ENCODE measurements around the gene NDUFAF2.

Gene NDUFAF2

DNA sequence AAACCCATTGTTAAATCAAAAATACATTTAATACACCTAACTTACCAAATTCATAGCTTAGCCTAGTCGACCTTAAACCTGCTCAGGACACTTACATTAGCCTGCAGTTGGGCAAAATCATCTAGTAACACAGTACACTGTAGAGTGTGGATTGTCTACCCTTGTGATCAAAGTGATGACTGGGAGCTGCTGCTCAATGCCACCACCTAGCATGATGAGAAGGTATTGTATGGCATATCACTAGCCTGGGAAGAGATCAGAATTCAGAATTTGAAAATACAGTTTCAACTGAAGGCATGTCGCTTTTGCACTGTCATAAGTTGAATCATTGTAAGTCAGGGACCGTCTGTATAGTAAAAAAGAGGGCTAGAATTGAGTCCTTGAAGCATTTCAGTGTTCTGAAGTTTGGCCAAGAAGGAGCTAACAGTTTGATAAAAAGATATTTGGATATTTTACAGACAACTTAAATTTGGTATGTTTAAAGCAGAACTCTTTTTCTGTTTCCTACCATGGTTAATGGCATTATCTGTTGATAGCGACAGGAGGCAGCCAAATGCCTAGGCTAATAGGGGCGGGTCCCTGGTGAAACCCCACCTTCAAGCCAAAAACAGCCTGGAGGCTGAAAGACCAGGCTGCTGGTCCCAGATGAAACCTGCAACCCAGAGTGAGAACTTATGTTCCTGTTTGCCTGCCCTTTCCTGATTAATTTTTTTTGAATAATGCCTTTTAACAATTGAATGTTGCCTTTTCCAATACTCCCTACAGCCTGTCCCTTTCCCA lies 194.3 kb downstream of the NDUFAF2 start (continued):
- TF ChIP-seq SETDB1 (IDR thresholded peaks at IDR 0.05; ENCODE audit: insufficient read length, low read length) (no peak), ZNF560 (tag by site-specific recombination; IDR thresholded peaks at IDR 0.05; ENCODE audit: borderline replicate concordance) (no peak), ZNF394 (tag by site-specific recombination; IDR thresholded peaks at IDR 0.05; ENCODE audit: borderline replicate concordance) (no peak), ZFHX2 (tag by site-specific recombination; conservative IDR thresholded peaks at IDR 0.05) (no peak), BCL11B (tag by site-specific recombination; IDR thresholded peaks at IDR 0.05; ENCODE audit: low read depth) (no peak), ZNF585B (tag by site-specific recombination; IDR thresholded peaks at IDR 0.05) (no peak), WT1 (tag by site-specific recombination; IDR thresholded peaks at IDR 0.05) (no peak)
- TF ChIP-seq, protein P1, sequence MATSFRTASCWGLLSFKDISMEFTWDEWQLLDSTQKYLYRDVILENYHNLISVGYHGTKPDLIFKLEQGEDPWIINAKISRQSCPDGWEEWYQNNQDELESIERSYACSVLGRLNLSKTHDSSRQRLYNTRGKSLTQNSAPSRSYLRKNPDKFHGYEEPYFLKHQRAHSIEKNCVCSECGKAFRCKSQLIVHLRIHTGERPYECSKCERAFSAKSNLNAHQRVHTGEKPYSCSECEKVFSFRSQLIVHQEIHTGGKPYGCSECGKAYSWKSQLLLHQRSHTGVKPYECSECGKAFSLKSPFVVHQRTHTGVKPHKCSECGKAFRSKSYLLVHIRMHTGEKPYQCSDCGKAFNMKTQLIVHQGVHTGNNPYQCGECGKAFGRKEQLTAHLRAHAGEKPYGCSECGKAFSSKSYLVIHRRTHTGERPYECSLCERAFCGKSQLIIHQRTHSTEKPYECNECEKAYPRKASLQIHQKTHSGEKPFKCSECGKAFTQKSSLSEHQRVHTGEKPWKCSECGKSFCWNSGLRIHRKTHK (tag by site-specific recombination; IDR thresholded peaks at IDR 0.05): no peak

DNA sequence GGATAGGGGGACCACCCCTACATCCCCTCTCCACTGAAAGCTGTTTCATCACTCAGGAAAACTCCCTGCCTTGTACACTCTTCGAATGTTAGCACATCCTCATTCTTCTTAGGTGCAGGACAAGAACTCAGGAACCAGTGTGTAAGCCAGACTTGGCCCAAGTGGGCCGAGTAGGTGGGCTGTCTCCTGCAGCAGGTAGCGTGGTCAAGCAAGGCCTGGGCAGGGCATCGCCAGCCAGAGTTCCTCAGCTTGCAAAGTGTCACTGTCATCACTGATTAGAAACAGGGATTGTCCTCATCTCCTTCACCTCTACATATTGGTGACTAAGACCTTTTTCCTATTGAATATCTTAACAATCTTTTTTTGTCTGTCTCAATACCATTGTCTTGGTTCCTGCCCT lies 194.9 kb downstream of the NDUFAF2 start:
- no peaks in the 10 kb centered on the region for H3K9me3 ChIP-seq (ENCODE audit: control insufficient read depth, insufficient read depth, low read depth, low read length)
- H3K36me3 ChIP-seq (ENCODE audit: control insufficient read depth in 2 of 2, insufficient read depth in 1 of 2, low read length in 2 of 2): no peaks in the 10 kb centered on the region
- no peak overlapping the region for H3K27ac ChIP-seq (ENCODE audit: extremely low read depth, low read depth, low read length)
- CTCF ChIA-PET: interaction anchor here (0.6 to 0.7 kb wide), 2 partner anchors 190 to 430 kb away, joined by 3 read pairs; no protein-coding TSS in a partner anchor
- POLR2A ChIA-PET: no interaction called here
- H3K4me3 ChIP-seq (ENCODE audit: low read depth, low read length): no peak overlapping the region
- H3K4me1 ChIP-seq (ENCODE audit: control insufficient read depth, insufficient read depth, low read length): no peaks in the 10 kb centered on the region
- TF ChIP-seq SETDB1 (IDR thresholded peaks at IDR 0.05; ENCODE audit: insufficient read length, low read length): no peak
- TF ChIP-seq, protein P2, sequence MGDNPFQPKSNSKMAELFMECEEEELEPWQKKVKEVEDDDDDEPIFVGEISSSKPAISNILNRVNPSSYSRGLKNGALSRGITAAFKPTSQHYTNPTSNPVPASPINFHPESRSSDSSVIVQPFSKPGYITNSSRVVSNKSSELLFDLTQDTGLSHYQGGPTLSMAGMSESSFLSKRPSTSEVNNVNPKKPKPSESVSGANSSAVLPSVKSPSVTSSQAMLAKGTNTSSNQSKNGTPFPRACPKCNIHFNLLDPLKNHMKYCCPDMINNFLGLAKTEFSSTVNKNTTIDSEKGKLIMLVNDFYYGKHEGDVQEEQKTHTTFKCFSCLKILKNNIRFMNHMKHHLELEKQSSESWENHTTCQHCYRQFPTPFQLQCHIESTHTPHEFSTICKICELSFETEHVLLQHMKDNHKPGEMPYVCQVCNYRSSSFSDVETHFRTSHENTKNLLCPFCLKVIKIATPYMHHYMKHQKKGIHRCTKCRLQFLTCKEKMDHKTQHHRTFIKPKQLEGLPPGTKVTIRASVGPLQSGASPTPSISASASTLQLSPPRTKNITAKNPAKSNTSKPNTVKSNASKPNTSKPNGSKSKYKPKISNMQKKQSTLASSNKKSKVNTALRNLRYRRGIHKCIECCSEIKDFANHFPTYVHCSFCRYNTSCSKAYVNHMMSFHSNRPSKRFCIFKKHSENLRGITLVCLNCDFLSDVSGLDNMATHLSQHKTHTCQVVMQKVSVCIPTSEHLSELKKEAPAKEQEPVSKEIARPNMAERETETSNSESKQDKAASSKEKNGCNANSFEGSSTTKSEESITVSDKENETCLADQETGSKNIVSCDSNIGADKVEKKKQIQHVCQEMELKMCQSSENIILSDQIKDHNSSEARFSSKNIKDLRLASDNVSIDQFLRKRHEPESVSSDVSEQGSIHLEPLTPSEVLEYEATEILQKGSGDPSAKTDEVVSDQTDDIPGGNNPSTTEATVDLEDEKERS (tag by site-specific recombination; IDR thresholded peaks at IDR 0.05): no peak
- no peak for TF ChIP-seq ZBTB1 (tag by site-specific recombination; IDR thresholded peaks at IDR 0.05)
- TF ChIP-seq, protein P3, sequence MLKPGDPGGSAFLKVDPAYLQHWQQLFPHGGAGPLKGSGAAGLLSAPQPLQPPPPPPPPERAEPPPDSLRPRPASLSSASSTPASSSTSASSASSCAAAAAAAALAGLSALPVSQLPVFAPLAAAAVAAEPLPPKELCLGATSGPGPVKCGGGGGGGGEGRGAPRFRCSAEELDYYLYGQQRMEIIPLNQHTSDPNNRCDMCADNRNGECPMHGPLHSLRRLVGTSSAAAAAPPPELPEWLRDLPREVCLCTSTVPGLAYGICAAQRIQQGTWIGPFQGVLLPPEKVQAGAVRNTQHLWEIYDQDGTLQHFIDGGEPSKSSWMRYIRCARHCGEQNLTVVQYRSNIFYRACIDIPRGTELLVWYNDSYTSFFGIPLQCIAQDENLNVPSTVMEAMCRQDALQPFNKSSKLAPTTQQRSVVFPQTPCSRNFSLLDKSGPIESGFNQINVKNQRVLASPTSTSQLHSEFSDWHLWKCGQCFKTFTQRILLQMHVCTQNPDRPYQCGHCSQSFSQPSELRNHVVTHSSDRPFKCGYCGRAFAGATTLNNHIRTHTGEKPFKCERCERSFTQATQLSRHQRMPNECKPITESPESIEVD (tag by site-specific recombination; IDR thresholded peaks at IDR 0.05): no peak
- no peak for TF ChIP-seq GLIS2 (tag by site-specific recombination; IDR thresholded peaks at IDR 0.05)

DNA sequence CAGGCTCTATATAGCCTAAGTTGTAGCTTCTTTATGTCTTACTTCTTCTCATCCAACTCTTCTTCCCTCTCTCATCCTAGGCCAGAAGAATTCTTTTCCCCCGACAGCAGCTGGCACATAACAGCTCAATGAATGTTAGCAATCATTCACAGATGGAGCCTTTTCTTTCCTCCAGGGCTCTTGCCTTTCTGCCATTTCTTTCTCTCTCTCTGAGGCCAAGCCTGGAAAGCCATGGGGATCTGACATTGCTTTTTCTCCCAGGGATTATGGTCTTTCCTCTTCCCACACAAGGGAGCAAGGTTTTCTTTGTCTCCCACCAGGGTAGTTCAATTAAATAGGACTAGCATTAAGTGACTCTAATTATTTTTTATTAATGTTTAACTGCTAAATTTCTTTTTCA lies 196.8 kb downstream of the NDUFAF2 start:
- ChIA-PET POLR2A (no interaction called here), CTCF (interaction anchor here (1.1 kb wide), 1 partner anchor 9 kb away, joined by 4 read pairs; no protein-coding TSS in a partner anchor)
- H3K27ac ChIP-seq (ENCODE audit: extremely low read depth, low read depth, low read length): no peak overlapping the region
- no peak for TF ChIP-seq ZNF24 (tag by site-specific recombination; IDR thresholded peaks at IDR 0.05)
- no peak for TF ChIP-seq ZNF184 (tag by site-specific recombination; IDR thresholded peaks at IDR 0.05)
- TF ChIP-seq ZNF560 (tag by site-specific recombination; IDR thresholded peaks at IDR 0.05; ENCODE audit: borderline replicate concordance): no peak
- TF ChIP-seq GLIS2 (tag by site-specific recombination; IDR thresholded peaks at IDR 0.05): no peak
- no peak for TF ChIP-seq SP3 (tag by site-specific recombination; IDR thresholded peaks at IDR 0.05)
- TF ChIP-seq, protein P4, sequence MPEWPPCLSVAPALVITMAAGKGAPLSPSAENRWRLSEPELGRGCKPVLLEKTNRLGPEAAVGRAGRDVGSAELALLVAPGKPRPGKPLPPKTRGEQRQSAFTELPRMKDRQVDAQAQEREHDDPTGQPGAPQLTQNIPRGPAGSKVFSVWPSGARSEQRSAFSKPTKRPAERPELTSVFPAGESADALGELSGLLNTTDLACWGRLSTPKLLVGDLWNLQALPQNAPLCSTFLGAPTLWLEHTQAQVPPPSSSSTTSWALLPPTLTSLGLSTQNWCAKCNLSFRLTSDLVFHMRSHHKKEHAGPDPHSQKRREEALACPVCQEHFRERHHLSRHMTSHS (tag by site-specific recombination; IDR thresholded peaks at IDR 0.05): no peak
- TF ChIP-seq ZNF239 (tag by site-specific recombination; IDR thresholded peaks at IDR 0.05): no peak
- no peaks in the 10 kb centered on the region for H3K9me3 ChIP-seq (ENCODE audit: control insufficient read depth, insufficient read depth, low read depth, low read length)
- no peaks in the 10 kb centered on the region for H3K4me1 ChIP-seq (ENCODE audit: control insufficient read depth, insufficient read depth, low read length)
- H3K36me3 ChIP-seq (ENCODE audit: control insufficient read depth in 2 of 2, insufficient read depth in 1 of 2, low read length in 2 of 2): no peaks in the 10 kb centered on the region
- no peak overlapping the region for H3K4me3 ChIP-seq (ENCODE audit: low read depth, low read length)

Data from HEK293 (cell line).